A673 (cell line): ENCODE results near the gene ADAM19. TPM values are rescaled to one million over a fixed set of nuclear protein-coding genes. Genes with fewer than 3 reads are reported as not detected.

Experiments
- BruUV-seq: library from RNA; stranded (reverse); fragments of 400-500 nt; replicated peaks from 2 replicates; lab custom pipeline; 2021; lab: Mats Ljungman, UMichigan
- CTCF ChIA-PET: fragments of 300-600 bp; sonication (Branson Sonifier 250); formaldehyde crosslinking; loops from one replicate; lab custom pipeline; 2022; ENCODE audit warnings: antibody characterized with exemption; lab: Charles Lee
- POLR2A ChIA-PET: fragments of 300-600 bp; sonication (Branson Sonifier 250); formaldehyde crosslinking; loops from one replicate; lab custom pipeline; 2022; ENCODE audit warnings: antibody characterized with exemption; ENCODE audit not compliant: low non-redundant PET; lab: Charles Lee
- DNase-seq: peaks from one replicate; pipeline ENCODE4 v3.0.0-alpha.2; 2015; ENCODE audit warnings: low spot score
- H3K27ac ChIP-seq: fragments of 200-600 bp; sonication (generic); 2 replicates; pipeline ENCODE4 v1.5.1; 2016; ENCODE audit warnings: mixed run types, low read depth, mild to moderate bottlenecking, mixed read lengths, antibody characterized with exemption, low read length; ENCODE audit not compliant: poor library complexity, severe bottlenecking
- H3K27me3 ChIP-seq: fragments of 200-600 bp; sonication (generic); replicated peaks from 2 replicates; pipeline ENCODE4 v1.6.1; 2017; ENCODE audit warnings: mixed run types, low read depth, mild to moderate bottlenecking, mixed read lengths, antibody characterized with exemption, low read length; ENCODE audit not compliant: insufficient read depth, poor library complexity
- H3K36me3 ChIP-seq: fragments of 200-600 bp; sonication (generic); 2 replicates; pipeline ENCODE4 v1.6.1; 2016; ENCODE audit warnings: mixed run types, mild to moderate bottlenecking, mixed read lengths, antibody characterized with exemption, low read length; ENCODE audit not compliant: insufficient read depth, poor library complexity, severe bottlenecking
- H3K4me1 ChIP-seq: fragments of 200-600 bp; sonication (generic); 2 replicates; pipeline ENCODE4 v1.6.1; 2017; ENCODE audit warnings: mixed run types, mild to moderate bottlenecking, mixed read lengths, antibody characterized with exemption, low read length; ENCODE audit not compliant: insufficient read depth, poor library complexity, severe bottlenecking
- H3K4me3 ChIP-seq: fragments of 200-600 bp; sonication (generic); 2 replicates; pipeline ENCODE4 v1.5.1; 2016; ENCODE audit warnings: low read depth, mixed run types, mild to moderate bottlenecking, mixed read lengths, low read length; ENCODE audit not compliant: poor library complexity, severe bottlenecking
- H3K9me3 ChIP-seq: fragments of 200-600 bp; sonication (generic); 2 replicates; pipeline ENCODE4 v1.6.1; 2016; ENCODE audit warnings: mixed run types, low read depth, mild to moderate bottlenecking, mixed read lengths, antibody characterized with exemption, low read length; ENCODE audit not compliant: poor library complexity, severe bottlenecking
- EZH2 ChIP-seq: fragments of 200-600 bp; sonication (generic); IDR thresholded peaks from 2 replicates; pipeline ENCODE4 v1.6.1; 2017; ENCODE audit warnings: borderline replicate concordance, low read depth, mild to moderate bottlenecking, mixed read lengths, antibody characterized with exemption, low read length; ENCODE audit not compliant: poor library complexity, severe bottlenecking
- intact Hi-C: fragments of 100-400 bp; cut with micrococcal nuclease; formaldehyde crosslinking; loops from one replicate; pipeline ENCODE4 v1.10.0; 2022; ENCODE audit not compliant: unreplicated experiment
- total RNA-seq: library from RNA; stranded (reverse); gene quantifications from 2 replicates; pipeline ENCODE4 v1.2.3, GENCODE V29; 2021
- TF ChIP-seq, protein P1 (sequence below): fragments of 300-800, 200-600 bp; sonication (generic); conservative IDR thresholded peaks from 2 replicates; pipeline ENCODE4 v1.5.1; 2017; ENCODE audit warnings: low read depth, mild to moderate bottlenecking, antibody characterized with exemption, low read length, moderate library complexity, mixed read lengths

Gene ADAM19
- total RNA-seq, 1 experiment from 2014 or later: 1.7 TPM

DNA sequence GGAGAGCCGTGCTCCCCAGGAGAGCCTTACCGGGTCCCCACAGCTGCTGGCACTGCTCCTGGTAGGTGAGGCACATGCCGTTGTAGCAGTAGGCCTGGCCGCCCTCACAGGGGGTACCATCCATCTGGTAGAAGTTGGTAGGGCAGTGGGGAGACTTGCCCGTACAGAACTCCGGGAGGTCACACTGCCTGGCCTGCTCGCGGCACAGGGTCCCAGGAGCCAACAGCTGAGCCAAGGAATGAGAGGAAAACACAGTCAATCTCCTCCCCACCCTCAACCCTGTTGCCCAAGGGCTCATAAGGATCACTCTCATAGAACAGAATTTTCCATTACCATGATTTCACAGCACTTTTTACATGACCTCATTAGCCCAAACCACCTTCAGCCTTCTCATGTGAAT is 78.7 kb downstream of the ADAM19 start:
- no peak overlapping the region for H3K27ac ChIP-seq
- BruUV-seq: no TSS peak
- no peaks in the 10 kb centered on the region for H3K36me3 ChIP-seq
- TF ChIP-seq, protein P1, sequence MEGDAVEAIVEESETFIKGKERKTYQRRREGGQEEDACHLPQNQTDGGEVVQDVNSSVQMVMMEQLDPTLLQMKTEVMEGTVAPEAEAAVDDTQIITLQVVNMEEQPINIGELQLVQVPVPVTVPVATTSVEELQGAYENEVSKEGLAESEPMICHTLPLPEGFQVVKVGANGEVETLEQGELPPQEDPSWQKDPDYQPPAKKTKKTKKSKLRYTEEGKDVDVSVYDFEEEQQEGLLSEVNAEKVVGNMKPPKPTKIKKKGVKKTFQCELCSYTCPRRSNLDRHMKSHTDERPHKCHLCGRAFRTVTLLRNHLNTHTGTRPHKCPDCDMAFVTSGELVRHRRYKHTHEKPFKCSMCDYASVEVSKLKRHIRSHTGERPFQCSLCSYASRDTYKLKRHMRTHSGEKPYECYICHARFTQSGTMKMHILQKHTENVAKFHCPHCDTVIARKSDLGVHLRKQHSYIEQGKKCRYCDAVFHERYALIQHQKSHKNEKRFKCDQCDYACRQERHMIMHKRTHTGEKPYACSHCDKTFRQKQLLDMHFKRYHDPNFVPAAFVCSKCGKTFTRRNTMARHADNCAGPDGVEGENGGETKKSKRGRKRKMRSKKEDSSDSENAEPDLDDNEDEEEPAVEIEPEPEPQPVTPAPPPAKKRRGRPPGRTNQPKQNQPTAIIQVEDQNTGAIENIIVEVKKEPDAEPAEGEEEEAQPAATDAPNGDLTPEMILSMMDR: no peak
- no peak for TF ChIP-seq EZH2
- H3K9me3 ChIP-seq: no peaks in the 10 kb centered on the region
- H3K27me3 ChIP-seq: no peaks in the 10 kb centered on the region
- DNase-seq: no peak
- ChIA-PET CTCF (no interaction called here), POLR2A (no interaction called here)
- no peak overlapping the region for H3K4me3 ChIP-seq
- intact Hi-C loops: no loop called here
- no peaks in the 10 kb centered on the region for H3K4me1 ChIP-seq

DNA sequence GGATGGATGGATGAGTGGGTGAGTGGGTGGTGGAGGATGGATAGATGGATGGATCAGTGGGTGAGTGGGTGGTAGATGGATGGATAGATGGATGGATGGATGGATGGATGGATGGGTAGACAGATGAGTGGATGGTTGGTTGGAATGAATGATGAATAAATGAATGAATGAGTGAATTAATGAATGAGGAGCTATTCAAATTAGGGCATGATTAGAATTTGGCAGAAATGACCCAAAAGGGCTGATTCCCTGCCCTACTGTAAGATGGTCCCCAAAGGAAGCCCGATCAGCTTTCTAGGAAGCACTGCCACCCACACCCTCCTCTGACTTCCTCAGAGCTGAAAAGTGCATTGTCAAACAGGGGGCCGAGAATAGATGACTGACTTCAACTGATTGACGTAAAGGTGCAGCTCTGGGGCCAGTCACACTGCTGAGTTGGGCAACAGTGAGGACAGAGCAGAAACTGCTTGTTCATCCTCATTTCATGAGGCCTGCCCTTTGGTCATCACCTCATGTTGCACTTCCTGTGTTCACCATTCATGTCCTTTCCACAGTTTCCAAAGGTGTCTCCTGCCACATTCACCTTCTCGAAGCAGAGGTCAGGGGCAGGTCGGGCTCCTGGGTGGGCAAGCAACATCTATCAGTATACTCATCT is 81.3 kb downstream of the ADAM19 start:
- intact Hi-C loops: no loop called here
- BruUV-seq: no TSS peak
- Histone ChIP-seq H3K27me3 (no peaks in the 10 kb centered on the region), H3K36me3 (no peaks in the 10 kb centered on the region), H3K4me1 (no peaks in the 10 kb centered on the region), H3K9me3 (no peaks in the 10 kb centered on the region), H3K4me3 (no peak overlapping the region), H3K27ac (no peak overlapping the region)
- TF ChIP-seq, protein P1: no peak
- TF ChIP-seq EZH2: no peak
- ChIA-PET POLR2A (no interaction called here), CTCF (no interaction called here)
- no peak for DNase-seq

DNA sequence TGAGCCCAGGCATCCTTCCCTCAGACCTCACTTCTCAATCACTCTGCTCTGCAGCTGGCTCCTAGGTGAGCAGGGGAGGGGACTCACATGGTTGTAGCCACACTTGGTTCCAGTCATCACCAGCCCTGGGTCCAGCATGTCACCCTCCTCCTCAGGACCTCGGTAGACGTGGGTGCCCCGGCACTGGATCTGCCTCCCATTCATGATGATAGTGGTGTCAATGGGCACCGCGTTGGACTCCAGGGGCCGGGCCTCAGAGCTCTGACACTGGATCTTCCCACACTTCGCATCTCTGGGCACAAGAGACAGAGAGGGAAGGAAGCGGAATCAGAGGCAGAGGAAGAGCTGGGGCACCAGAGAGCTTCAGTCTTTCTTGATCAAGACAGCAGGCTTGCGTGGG is 82.7 kb downstream of the ADAM19 start:
- DNase-seq: no peak
- no peak for TF ChIP-seq EZH2
- TF ChIP-seq, protein P1: no peak
- H3K9me3 ChIP-seq: no peaks in the 10 kb centered on the region
- POLR2A ChIA-PET: no interaction called here
- H3K4me3 ChIP-seq: no peak overlapping the region
- no peaks in the 10 kb centered on the region for H3K27me3 ChIP-seq
- CTCF ChIA-PET: no interaction called here
- no TSS peak for BruUV-seq
- H3K36me3 ChIP-seq: no peaks in the 10 kb centered on the region
- no peak overlapping the region for H3K27ac ChIP-seq
- intact Hi-C loops: no loop called here
- no peaks in the 10 kb centered on the region for H3K4me1 ChIP-seq
